GM18507 (cell line): ENCODE measurements around the gene KLF11.

Experiments
- DNase-seq: peaks from one replicate; pipeline ENCODE4 v3.0.0; 2011; ENCODE audit warnings: low read depth; ENCODE audit not compliant: insufficient read length; ENCODE audit errors: extremely low spot score
- FAIRE-seq: peaks from 2 replicates; lab custom pipeline; 2011; peaks lifted over from hg19 to GRCh38; lab: Jason Lieb, UNC

Gene KLF11

DNA sequence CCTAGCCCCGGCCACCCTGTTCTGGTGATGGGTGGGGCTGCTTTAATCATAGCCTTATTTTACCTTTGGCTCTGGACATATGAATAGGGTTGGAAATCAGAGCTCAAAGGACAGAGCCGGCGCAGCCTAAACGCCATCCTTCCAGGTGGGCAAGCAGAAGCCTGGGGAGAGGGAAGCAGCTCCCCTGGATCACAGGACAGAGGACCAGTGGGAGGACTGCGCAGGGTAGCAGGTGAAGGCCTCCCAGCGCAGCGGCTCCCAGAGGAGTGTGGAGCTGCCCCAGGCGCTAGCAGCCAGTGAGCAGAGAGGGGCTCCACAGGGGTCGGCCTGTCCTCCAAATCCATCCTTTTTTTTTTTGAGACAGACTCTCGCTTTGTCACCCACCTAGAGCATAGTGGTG is 53.3 kb downstream of the KLF11 start:
- FAIRE-seq (no peak), DNase-seq (no peak)

DNA sequence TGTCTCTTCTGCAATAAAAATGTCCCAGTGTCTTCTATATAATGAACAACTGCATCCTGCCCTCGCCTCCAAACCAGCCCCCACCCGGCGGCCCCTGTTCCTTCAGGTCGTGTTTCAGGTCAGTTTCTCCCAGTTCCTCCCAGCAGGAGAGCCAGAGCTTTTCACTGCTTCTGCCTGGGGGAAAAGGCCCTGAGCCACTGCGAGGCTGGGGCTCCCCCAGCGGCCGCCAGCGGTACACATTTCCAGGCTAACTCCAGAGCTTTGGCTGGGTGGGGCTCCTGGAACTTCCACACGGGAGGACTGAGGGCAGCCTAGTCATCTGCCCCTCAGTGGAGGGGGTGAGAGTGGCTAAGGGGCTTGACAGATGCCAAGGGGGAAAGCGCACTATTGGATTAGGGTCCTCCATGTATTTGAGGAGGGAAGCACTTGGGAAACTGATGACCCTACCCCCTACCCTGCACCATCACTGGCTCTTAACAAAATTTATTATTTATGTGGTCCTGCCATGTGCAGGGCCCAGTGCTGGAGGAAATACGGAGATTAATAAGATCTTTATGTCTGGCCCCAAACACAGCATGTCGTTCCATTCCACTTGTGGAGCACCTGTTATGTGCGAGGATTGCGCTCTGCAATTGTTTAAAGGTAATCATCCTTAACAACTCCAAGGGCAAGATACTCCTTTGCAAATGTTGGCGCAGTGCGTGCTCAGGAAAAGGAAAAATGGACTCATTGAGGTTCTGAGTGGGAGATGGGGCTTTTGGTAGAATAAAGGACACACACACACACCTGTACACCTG is 54.2 kb downstream of the KLF11 start:
- DNase-seq (no peak), FAIRE-seq (peak; percentile 85)

GRCh38 chr2:10101491-10101890 is 58.1 kb downstream of the KLF11 start:
- no peak for DNase-seq
- peak; percentile 54 for FAIRE-seq

GRCh38 chr2:10103179-10103578 is 59.8 kb downstream of the KLF11 start:
- no peak for DNase-seq
- no peak for FAIRE-seq
